Esophagus squamous epithelium (tissue), 5 donors: ENCODE measurements around the gene RNF217. TPM values are rescaled to one million over a fixed set of nuclear protein-coding genes. Genes with fewer than 3 reads are reported as not detected.

Experiments
- DNase-seq: peaks from one replicate; lab custom pipeline; 2025; lab: John Stamatoyannopoulos, UW
- H3K27ac ChIP-seq, 4 donors: fragments of 200-600 bp; sonication (generic); one replicate each; pipeline ENCODE4 v1.5.1; 2016 to 2019; ENCODE audit warnings: mild to moderate bottlenecking in 1 of 4
- H3K27me3 ChIP-seq, 4 donors: fragments of 200-600 bp; sonication (generic); 1 replicate in 3 of 4; 2 replicates in 1 of 4; pipeline versions ENCODE4 v1.5.1 to v1.6.0; 2017 to 2021; ENCODE audit warnings: antibody characterized with exemption in 1 of 4
- H3K36me3 ChIP-seq, 3 donors: fragments of 200-600 bp; sonication (generic); one replicate each; pipeline ENCODE4 v1.5.1; 2016 to 2019
- H3K4me1 ChIP-seq, 3 donors: fragments of 200-600 bp; sonication (generic); one replicate each; pipeline ENCODE4 v1.5.1; 2017 to 2019
- H3K4me3 ChIP-seq, 4 donors: fragments of 200-600 bp; sonication (generic); 1 replicate in 3 of 4; 2 replicates in 1 of 4; pipeline ENCODE4 v1.5.1; 2016 to 2019; ENCODE audit warnings: mild to moderate bottlenecking in 2 of 4, moderate library complexity in 1 of 4
- H3K9me3 ChIP-seq, 3 donors: fragments of 200-600 bp; sonication (generic); one replicate each; pipeline ENCODE4 v1.5.1; 2016 to 2019
- POLR2A ChIP-seq, 4 donors: fragments of 450-650 bp; IDR thresholded peaks; one replicate each; pipeline ENCODE4 v1.6.1; 2017; ENCODE audit warnings: antibody characterized with exemption in 4 of 4, mild to moderate bottlenecking in 4 of 4, moderate library complexity in 3 of 4
- WGBS, 2 donors: methylation state at CpG; one replicate each; pipeline ENCODE4 v1.1.5; 2018; 5-methylcytosine and 5-hydroxymethylcytosine counted together
- intact Hi-C: fragments of 100-400 bp; cut with DNase I; formaldehyde crosslinking; loops from one replicate; pipeline ENCODE4 v1.15.0; 2022
- total RNA-seq, 4 donors: library from RNA; depleted of rRNA; stranded (reverse); fragments of >200 nt; gene quantifications; one replicate each; pipeline ENCODE4 v1.1.0, GENCODE V29; 2016
- TF ChIP-seq, protein P1 (sequence below), 6 experiments: fragments of 450-650 bp in 4 of 6; fragments of 200-600 bp in 2 of 6; sonication (generic) in 2 of 6; IDR thresholded peaks; one replicate each; pipeline ENCODE4 v1.5.1; 2016 to 2019; ENCODE audit warnings: antibody characterized with exemption in 6 of 6, mild to moderate bottlenecking in 4 of 6, moderate library complexity in 4 of 6
- donor health status: DM: yes; HTN: yes; CAD: no.

Gene RNF217
- total RNA-seq, 4 donors from 2014 or later: 9.1 to 26.3 (median 15.4) TPM

DNA sequence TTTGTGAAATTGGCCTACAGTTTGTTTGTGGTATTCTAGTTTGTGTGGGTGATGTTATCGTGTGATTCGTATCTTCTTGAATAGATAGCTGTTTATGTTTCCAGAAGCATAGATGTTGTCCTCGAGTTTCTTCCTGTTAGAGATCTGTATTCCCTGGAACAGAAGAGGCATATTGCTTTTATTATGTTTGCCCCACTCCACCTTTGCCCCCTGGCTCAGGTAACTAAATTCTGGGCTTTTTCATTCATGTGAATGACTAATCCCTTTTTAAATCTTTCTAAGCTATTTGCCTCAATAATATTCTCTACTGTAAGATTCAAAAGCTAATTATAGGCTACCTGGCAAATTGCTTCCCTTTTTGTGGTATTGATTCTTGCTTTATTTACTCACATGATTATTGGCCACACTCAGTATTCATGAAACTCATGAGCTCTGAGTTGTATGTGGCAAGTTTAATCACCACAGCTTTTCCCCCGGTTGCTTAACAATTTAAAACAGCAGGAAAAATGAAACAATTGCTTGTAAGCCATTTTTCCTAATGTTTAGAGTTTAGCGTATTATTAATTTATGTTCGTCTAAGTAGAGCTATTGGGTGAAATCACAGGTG lies 12.6 kb downstream of the RNF217 start:
- TF ChIP-seq, protein P1, sequence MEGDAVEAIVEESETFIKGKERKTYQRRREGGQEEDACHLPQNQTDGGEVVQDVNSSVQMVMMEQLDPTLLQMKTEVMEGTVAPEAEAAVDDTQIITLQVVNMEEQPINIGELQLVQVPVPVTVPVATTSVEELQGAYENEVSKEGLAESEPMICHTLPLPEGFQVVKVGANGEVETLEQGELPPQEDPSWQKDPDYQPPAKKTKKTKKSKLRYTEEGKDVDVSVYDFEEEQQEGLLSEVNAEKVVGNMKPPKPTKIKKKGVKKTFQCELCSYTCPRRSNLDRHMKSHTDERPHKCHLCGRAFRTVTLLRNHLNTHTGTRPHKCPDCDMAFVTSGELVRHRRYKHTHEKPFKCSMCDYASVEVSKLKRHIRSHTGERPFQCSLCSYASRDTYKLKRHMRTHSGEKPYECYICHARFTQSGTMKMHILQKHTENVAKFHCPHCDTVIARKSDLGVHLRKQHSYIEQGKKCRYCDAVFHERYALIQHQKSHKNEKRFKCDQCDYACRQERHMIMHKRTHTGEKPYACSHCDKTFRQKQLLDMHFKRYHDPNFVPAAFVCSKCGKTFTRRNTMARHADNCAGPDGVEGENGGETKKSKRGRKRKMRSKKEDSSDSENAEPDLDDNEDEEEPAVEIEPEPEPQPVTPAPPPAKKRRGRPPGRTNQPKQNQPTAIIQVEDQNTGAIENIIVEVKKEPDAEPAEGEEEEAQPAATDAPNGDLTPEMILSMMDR (IDR thresholded peaks at IDR 0.05): no peak
- no peak for TF ChIP-seq POLR2A (IDR thresholded peaks at IDR 0.05)
- WGBS, 2 donors: 74 to 83% methylated on average over 6 of the region's 6 CpGs
- intact Hi-C loops: no loop called here
- H3K4me3 ChIP-seq: no peak overlapping the region
- peaks cover 0 to 11% (median 0%) of the 10 kb centered on the region in 3 donors for H3K9me3 ChIP-seq
- H3K27me3 ChIP-seq: no peaks in the 10 kb centered on the region
- H3K4me1 ChIP-seq: peaks cover 0 to 7% (median 0%) of the 10 kb centered on the region in 3 donors
- DNase-seq: no peak
- H3K27ac ChIP-seq: no peak overlapping the region
- H3K36me3 ChIP-seq: peaks cover 10 to 52% (median 10%) of the 10 kb centered on the region in 3 donors

DNA sequence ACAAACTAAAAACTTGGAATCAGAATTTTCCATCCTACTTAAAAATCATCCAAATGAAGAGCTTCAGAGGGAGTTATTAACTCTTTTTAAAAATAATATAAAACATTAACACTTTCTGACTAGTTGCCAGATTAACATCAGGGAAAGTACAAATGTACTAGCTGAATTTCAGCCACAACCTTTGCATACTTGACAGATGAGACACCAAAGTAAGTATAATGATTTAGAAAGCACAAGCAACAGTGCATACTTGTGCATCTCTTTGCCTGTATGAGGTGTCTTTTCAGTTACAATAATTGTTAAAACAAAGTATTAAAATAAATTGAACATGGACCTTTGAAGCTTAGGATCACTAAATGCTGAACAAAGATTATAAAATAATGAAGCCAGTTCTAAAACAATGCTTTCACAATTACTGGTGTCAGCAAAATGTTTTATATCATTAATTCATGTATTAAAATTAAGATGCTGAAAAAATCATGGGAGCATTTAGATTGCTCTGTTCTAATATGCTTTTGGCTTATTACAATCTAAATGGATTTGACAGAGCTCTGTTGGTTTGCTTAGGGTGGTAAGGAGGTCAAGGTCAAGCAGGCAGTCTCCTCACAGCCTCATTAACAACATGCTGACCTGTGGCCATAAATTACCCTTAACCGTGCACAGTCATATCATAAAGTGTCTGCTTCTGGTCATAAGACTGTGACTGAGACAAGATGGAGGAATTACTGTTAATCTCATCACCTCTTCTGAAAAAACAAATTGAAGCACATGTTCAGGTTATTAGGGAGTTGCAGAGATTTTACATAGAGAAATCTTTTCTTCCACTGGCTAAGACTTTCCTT lies 15.1 kb downstream of the RNF217 start:
- TF ChIP-seq, protein P1 (IDR thresholded peaks at IDR 0.05): no peak
- TF ChIP-seq POLR2A (IDR thresholded peaks at IDR 0.05): no peak
- no peak overlapping the region for H3K27ac ChIP-seq
- DNase-seq: no peak
- peaks cover 0 to 11% (median 0%) of the 10 kb centered on the region in 3 donors for H3K9me3 ChIP-seq
- intact Hi-C loops: no loop called here
- peaks cover 3 to 39% (median 10%) of the 10 kb centered on the region in 3 donors for H3K36me3 ChIP-seq
- H3K4me3 ChIP-seq: no peak overlapping the region
- 82 to 100% methylated on average over 1 of the region's 1 CpG for WGBS, 2 donors
- H3K27me3 ChIP-seq: no peaks in the 10 kb centered on the region
- H3K4me1 ChIP-seq: no peaks in the 10 kb centered on the region

DNA sequence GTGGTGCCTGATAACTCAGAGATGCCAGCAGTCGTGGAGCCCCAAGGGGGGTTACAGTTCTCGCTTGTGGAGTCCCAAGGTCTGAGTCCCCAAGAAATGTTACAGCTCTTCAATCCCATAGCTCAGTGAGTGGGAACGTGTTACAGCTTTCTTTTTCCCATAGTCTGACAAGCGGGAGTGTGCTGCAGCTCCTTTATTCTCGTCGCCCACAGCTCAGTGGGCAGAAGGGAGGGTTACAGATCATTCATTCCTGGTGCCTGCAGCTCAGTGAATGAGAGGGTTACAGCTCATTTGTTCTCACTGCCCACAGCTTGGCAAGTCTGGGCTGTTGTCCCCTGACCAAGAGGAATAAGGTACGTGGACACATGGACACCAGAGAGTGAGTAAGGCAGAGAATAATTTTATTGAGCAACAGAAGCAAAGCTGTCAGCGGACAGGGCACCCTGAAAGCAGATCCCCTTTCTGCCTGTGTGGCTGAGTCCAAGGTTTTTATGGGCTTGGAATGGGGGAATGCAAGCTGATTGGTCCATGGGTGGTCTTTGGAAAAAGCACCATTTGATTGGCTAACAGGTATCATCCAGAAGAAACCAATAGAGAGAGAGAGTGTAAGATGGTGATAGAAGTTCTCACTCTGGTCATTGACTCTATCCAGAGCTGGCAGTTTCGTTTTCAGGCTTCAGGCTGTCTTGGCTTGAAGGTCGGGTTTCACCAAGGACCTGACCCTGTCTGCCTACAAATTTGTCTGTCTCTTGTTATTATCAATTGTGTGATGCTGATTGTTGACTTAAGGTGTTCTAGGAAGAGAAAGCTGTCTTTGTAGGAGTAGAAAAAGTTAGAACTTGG lies 16.4 kb downstream of the RNF217 start:
- Histone ChIP-seq H3K4me1 (no peaks in the 10 kb centered on the region), H3K9me3 (peaks cover 0 to 11% (median 0%) of the 10 kb centered on the region in 3 donors), H3K36me3 (peaks cover 0 to 25% (median 6%) of the 10 kb centered on the region in 3 donors), H3K4me3 (no peak overlapping the region), H3K27me3 (no peaks in the 10 kb centered on the region), H3K27ac (no peak overlapping the region)
- intact Hi-C loops: no loop called here
- no peak for DNase-seq
- TF ChIP-seq POLR2A (IDR thresholded peaks at IDR 0.05): no peak
- TF ChIP-seq, protein P1 (IDR thresholded peaks at IDR 0.05): no peak
- WGBS, 2 donors: 84 to 96% methylated on average over 4 to 9 of the region's 10 CpGs

DNA sequence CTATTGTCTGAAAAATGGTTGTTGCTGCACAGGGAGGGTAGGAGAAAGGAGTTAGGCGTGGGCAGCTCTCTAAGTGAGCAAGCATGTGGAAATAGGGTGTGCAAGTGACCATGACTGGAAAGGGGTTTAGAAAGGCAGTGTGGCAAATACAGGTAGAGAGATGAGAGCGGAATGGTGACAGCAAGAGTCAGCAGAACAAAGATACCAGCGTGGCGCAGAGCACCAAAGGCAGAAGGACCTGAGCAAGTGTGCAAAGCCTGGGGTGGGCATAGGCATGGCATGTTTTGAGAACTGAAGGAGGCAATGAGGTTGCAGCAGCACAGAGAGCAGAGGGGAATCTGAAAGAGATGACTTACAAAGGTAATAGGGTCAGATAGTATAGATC lies 17.0 kb downstream of the RNF217 start:
- TF ChIP-seq POLR2A (IDR thresholded peaks at IDR 0.05): no peak
- TF ChIP-seq, protein P1 (IDR thresholded peaks at IDR 0.05): no peak
- WGBS, 2 donors: 95 to 99% methylated on average over 4 of the region's 4 CpGs
- H3K9me3 ChIP-seq: peaks cover 0 to 11% (median 0%) of the 10 kb centered on the region in 3 donors
- intact Hi-C loops: no loop called here
- no peaks in the 10 kb centered on the region for H3K27me3 ChIP-seq
- DNase-seq: no peak
- no peak overlapping the region for H3K4me3 ChIP-seq
- no peak overlapping the region for H3K27ac ChIP-seq
- H3K4me1 ChIP-seq: peaks cover 0 to 2% (median 0%) of the 10 kb centered on the region in 3 donors
- H3K36me3 ChIP-seq: peaks cover 0 to 21% (median 6%) of the 10 kb centered on the region in 3 donors
